NCI-H146 treated with DMSO at 0.1 percent for 48 hours (cell line): ENCODE data around the gene ARIH1.

Source experiments
- DNase-seq: peaks from one replicate; lab custom pipeline; 2025; ENCODE audit not compliant: unreplicated experiment; lab: John Stamatoyannopoulos, UW

Gene ARIH1

DNA sequence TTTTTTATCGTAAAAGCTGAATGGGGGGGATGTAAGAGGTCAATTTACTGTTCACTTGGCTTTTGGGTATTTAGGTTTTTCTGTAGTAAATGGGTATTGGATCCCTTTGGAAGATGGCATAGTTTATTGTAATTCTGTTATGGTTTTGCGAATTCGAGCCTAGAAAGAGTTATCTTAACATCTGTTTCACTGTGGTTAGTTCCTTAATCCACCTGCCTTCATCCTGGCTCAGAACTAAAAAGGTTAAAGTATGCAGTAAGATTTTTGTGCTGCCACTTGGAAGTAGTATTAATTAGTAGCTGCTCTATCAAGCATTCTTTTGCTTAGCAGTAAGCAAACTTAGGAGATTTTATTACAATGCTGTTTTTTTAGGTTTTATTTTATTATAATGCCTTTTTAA, 62.4 kb downstream of the ARIH1 start:
- DNase-seq, result no peak

DNA sequence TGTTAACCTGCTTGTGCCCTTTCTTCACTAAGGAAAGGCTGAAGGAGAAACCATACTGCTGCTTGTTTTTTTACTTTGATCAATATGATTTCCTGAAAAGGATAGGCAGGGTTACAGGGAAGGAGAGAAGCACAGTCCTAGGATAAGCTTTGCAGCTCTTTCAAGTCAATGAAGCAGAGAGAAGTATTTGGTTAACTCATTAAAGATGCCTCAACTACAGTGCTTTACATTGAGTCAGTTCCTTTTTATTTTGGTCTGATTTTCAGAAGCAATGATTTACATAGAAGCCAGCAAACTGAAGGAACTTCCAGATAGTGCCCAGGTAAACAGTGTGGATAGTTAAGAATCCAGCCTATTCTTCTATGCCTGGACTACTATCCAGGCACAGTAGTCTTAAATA, 64.8 kb downstream of the ARIH1 start:
- DNase-seq, result no peak

GRCh38 chr15:72540606-72541237, 66.6 kb downstream of the ARIH1 start:
- DNase-seq, result no peak

DNA sequence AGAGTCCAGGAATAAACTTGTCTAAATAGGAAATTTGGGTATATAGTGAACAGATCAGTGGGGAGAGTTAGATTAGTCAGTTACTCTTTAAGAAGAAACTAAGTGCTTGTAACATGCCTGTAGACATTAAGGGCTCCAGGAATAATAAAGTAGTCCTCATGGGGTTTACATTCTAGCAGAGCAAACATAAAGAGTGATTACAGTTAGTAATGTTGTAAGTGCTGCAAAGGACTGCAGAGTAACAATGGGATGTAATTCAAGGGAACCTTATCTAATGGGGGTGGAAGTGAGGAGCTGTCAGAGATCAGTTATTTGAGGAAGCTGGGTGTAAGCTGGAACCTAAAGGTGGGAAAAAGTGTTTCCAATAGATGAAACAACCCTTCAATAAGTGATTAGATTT, 67.5 kb downstream of the ARIH1 start:
- DNase-seq, result no peak

DNA sequence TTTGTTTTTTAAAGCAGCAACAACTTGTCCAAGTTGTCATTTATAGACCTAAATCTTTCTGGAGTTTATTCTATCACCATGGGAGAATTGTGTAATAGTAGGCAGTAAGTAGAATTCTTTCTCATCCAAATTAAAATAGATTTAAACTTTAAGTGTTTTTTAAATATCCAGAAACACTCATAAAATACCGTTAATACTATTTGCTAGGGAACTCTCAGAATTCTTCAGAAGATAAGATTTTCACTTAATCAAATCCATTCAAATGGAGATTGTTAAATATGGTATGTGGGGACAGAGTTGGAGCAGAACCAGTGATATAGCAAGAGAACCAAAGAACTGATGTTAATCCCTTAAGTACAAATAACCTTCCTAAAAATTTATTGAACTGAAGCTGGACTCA, 71.0 kb downstream of the ARIH1 start:
- DNase-seq, result no peak

- DNase-seq, result no peak
These were observed 80.6 kb downstream of the ARIH1 start for GRCh38 chr15:72554471-72555425.

- DNase-seq, result no peak
These were observed 85.7 kb downstream of the ARIH1 start for GRCh38 chr15:72559781-72560180.

DNA sequence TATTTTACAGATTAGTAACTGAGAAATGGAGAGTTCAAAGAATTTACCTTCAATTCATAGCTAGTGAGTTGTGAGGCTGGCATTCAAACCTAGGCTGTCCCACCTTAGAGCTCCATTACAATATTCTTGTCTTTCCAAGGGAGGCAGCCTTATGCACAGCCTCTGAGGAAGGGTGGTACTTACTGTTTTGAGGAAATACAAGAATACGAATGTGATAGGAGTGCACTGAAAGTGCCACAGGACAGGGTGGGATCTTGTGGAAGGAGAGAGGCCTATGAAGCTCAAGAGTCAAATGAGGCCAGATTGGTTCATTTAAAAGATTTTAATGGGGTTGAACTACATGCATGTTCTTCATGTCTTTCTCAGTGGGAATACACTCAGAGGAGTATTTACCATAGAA, 86.3 kb downstream of the ARIH1 start:
- no peak for DNase-seq

DNA sequence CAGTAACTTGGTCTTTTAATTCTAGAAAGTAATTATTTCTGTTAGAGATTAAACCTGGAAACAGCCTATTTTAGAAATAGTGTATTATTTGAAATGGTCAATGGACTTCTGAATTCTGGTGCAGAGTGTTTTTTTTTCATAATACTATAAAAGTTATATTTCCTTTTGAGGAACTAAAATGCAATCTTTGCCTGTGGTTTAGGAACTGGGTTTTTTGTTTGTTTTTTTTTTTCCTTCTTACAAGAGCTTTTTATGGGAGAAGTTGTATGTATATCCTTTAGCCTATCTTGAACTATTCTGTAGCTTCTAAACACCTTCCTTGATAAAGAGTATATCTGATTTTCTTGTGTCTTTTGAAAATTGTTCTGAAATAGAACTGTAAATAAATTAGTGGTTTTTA, 88.3 kb downstream of the ARIH1 start:
- DNase-seq, result no peak

- DNase-seq, result no peak
These were observed 88.7 kb downstream of the ARIH1 start for GRCh38 chr15:72562878-72563277.

- no peak for DNase-seq
These were observed 90.0 kb downstream of the ARIH1 start for GRCh38 chr15:72564091-72564490.

GRCh38 chr15:72566973-72567372, 92.8 kb downstream of the ARIH1 start:
- no peak for DNase-seq

- no peak for DNase-seq
These were observed 95.9 kb downstream of the ARIH1 start for GRCh38 chr15:72570059-72570458.

GRCh38 chr15:72579814-72580213, 105.7 kb downstream of the ARIH1 start:
- DNase-seq, result no peak

GRCh38 chr15:72584006-72584405, 109.9 kb downstream of the ARIH1 start:
- no peak for DNase-seq

- DNase-seq, result no peak
These were observed 110.9 kb downstream of the ARIH1 start for GRCh38 chr15:72585025-72585424.

GRCh38 chr15:72585476-72586058, 111.4 kb downstream of the ARIH1 start:
- no peak for DNase-seq

GRCh38 chr15:72588096-72588495, 114.0 kb downstream of the ARIH1 start:
- DNase-seq, result no peak

DNA sequence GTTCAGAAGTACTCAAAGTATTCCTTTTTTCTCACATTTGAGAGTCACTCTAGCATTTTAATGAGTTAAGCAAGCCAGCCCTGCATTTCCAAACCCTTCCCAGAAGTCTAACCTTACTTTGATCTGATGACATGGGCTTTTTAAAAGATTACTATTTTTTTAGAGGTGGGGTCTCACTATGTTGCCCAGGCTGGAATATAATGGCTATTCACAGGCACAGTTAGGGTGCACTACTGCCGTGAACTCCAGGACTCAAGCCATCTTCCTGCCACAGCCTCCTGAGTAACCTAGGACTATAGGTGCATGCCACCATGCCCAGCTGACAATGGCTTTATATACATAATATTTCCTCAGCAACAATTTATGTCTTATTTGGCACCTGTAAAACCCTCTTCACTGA, 116.3 kb downstream of the ARIH1 start:
- DNase-seq, result no peak

GRCh38 chr15:72591361-72591760, 117.2 kb downstream of the ARIH1 start:
- DNase-seq, result no peak

DNA sequence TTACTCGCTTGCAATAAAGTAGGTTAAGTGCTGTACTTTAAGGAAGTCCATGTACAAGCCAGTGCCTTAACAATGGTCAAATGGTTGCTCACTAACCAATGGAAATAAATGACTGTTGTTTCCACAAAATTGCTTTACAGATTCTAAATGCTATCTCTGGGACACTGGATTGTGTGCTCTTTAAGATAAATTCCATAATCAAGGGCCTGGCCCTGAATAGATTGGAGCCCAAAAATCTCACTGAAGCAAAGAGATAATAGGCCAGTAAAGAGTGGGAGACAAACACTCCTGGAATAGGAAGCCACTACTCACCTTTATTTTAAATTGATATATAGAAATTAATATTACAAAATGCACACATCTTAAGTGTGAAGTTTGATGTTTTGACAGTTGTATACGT, 118.0 kb downstream of the ARIH1 start:
- DNase-seq, result no peak

- no peak for DNase-seq
These were observed 118.5 kb downstream of the ARIH1 start for GRCh38 chr15:72592676-72593075.
